HEK293 (cell line): ENCODE data around the gene ZCCHC8.

ENCODE experiments used
- CTCF ChIA-PET: fragments of 350-600 bp; formaldehyde crosslinking; extraction: SDS; loops from one replicate; lab custom pipeline; 2021; ENCODE audit warnings: antibody characterized with exemption; lab: Yijun Ruan, JAX
- POLR2A ChIA-PET: fragments of 300-600 bp; formaldehyde crosslinking; extraction: SDS; loops from one replicate; lab custom pipeline; 2020; ENCODE audit warnings: antibody characterized with exemption, inconsistent platforms; lab: Yijun Ruan, JAX
- H3K27ac ChIP-seq: fragments of 200-500 bp; sonication (Bioruptor generic); 2 replicates; pipeline ENCODE4 v1.5.1; 2014; ENCODE audit warnings: low read depth, low read length, control low read depth, inconsistent platforms; ENCODE audit errors: extremely low read depth
- H3K36me3 ChIP-seq, 2 experiments: fragments of 200-500 bp in 1 of 2; sonication (Bioruptor generic) in 1 of 2; 1 replicate in 1 of 2; 2 replicates in 1 of 2; pipeline ENCODE4 v1.5.1; 2014 to 2017; ENCODE audit warnings: inconsistent platforms in 2 of 2, low read length in 2 of 2; ENCODE audit not compliant: control insufficient read depth in 2 of 2, insufficient read depth in 1 of 2
- H3K4me1 ChIP-seq: fragments of 200-500 bp; sonication (Bioruptor generic); 2 replicates; pipeline ENCODE4 v1.5.1; 2014; ENCODE audit warnings: mild to moderate bottlenecking, low read length, inconsistent platforms; ENCODE audit not compliant: control insufficient read depth, insufficient read depth
- H3K4me3 ChIP-seq: 2 replicates; pipeline ENCODE4 v1.5.1; 2011; ENCODE audit warnings: low read depth, mild to moderate bottlenecking, control low read depth, low read length, moderate library complexity
- H3K9me3 ChIP-seq: fragments of 200-500 bp; sonication (Bioruptor generic); 2 replicates; pipeline ENCODE4 v1.5.1; 2014; ENCODE audit warnings: low read depth, low read length, inconsistent platforms; ENCODE audit not compliant: control insufficient read depth, insufficient read depth
- ATF2 ChIP-seq: fragments of 450-650 bp; formaldehyde crosslinking; IDR thresholded peaks from 2 replicates; pipeline ENCODE4 v1.5.1; 2016; ENCODE audit warnings: missing biosample characterization, missing genetic modification characterization, low read depth
- BCL6B ChIP-seq: fragments of 450-650 bp; formaldehyde crosslinking; IDR thresholded peaks from 2 replicates; pipeline ENCODE4 v1.5.1; 2017; ENCODE audit warnings: missing biosample characterization, missing genetic modification characterization
- HIC1 ChIP-seq: fragments of 450-650 bp; formaldehyde crosslinking; IDR thresholded peaks from 2 replicates; pipeline ENCODE4 v1.5.1; 2016; ENCODE audit warnings: missing biosample characterization, missing genetic modification characterization
- KLF10 ChIP-seq: fragments of 450-650 bp; IDR thresholded peaks from 2 replicates; pipeline ENCODE4 v1.5.1; 2018; ENCODE audit warnings: missing biosample characterization, mild to moderate bottlenecking, missing genetic modification characterization
- PRDM6 ChIP-seq: fragments of 450-650 bp; formaldehyde crosslinking; IDR thresholded peaks from 2 replicates; pipeline ENCODE4 v1.5.1; 2017; ENCODE audit warnings: missing biosample characterization, missing genetic modification characterization
- SCRT2 ChIP-seq: fragments of 450-650 bp; formaldehyde crosslinking; IDR thresholded peaks from 2 replicates; pipeline ENCODE4 v1.5.1; 2016; ENCODE audit warnings: missing biosample characterization, missing genetic modification characterization
- ZBTB1 ChIP-seq: fragments of 450-650 bp; formaldehyde crosslinking; IDR thresholded peaks from 2 replicates; pipeline ENCODE4 v1.5.1; 2016; ENCODE audit warnings: missing biosample characterization, missing genetic modification characterization
- ZBTB21 ChIP-seq: fragments of 450-650 bp; formaldehyde crosslinking; IDR thresholded peaks from 2 replicates; pipeline ENCODE4 v1.5.1; 2017; ENCODE audit warnings: missing biosample characterization, missing genetic modification characterization
- ZBTB44 ChIP-seq: fragments of 450-650 bp; IDR thresholded peaks from 2 replicates; pipeline ENCODE4 v1.5.1; 2018; ENCODE audit warnings: missing biosample characterization, mild to moderate bottlenecking, missing genetic modification characterization
- ZBTB7A ChIP-seq: fragments of 450-650 bp; formaldehyde crosslinking; IDR thresholded peaks from 2 replicates; pipeline ENCODE4 v1.5.1; 2016; ENCODE audit warnings: low read depth, missing biosample characterization, missing genetic modification characterization
- ZEB2 ChIP-seq: fragments of 450-650 bp; formaldehyde crosslinking; IDR thresholded peaks from 2 replicates; pipeline ENCODE4 v1.5.1; 2016; ENCODE audit warnings: missing biosample characterization, missing genetic modification characterization
- ZFP37 ChIP-seq: fragments of 450-650 bp; formaldehyde crosslinking; IDR thresholded peaks from 2 replicates; pipeline ENCODE4 v1.5.1; 2016; ENCODE audit warnings: missing biosample characterization, missing genetic modification characterization
- ZNF184 ChIP-seq: fragments of 450-650 bp; IDR thresholded peaks from 2 replicates; pipeline ENCODE4 v1.5.1; 2018; ENCODE audit warnings: missing biosample characterization, mild to moderate bottlenecking, missing genetic modification characterization
- ZNF2 ChIP-seq: fragments of 450-650 bp; formaldehyde crosslinking; IDR thresholded peaks from 2 replicates; pipeline ENCODE4 v1.5.1; 2016; ENCODE audit warnings: missing biosample characterization, missing genetic modification characterization
- ZNF24 ChIP-seq: fragments of 450-650 bp; formaldehyde crosslinking; IDR thresholded peaks from 2 replicates; pipeline ENCODE4 v1.5.1; 2016; ENCODE audit warnings: missing biosample characterization, missing genetic modification characterization
- ZNF280D ChIP-seq: fragments of 450-650 bp; formaldehyde crosslinking; IDR thresholded peaks from 2 replicates; pipeline ENCODE4 v1.5.1; 2016; ENCODE audit warnings: missing biosample characterization, missing genetic modification characterization
- ZNF660 ChIP-seq: fragments of 450-650 bp; IDR thresholded peaks from 2 replicates; pipeline ENCODE4 v1.5.1; 2018; ENCODE audit warnings: missing biosample characterization, mild to moderate bottlenecking, missing genetic modification characterization
- ZNF670 ChIP-seq: fragments of 450-650 bp; formaldehyde crosslinking; IDR thresholded peaks from 2 replicates; pipeline ENCODE4 v1.5.1; 2016; ENCODE audit warnings: missing biosample characterization, missing genetic modification characterization, low read depth
- ZNF791 ChIP-seq: fragments of 450-650 bp; formaldehyde crosslinking; IDR thresholded peaks from 2 replicates; pipeline ENCODE4 v1.5.1; 2016; ENCODE audit warnings: missing biosample characterization, missing genetic modification characterization
- ZSCAN4 ChIP-seq: fragments of 450-650 bp; formaldehyde crosslinking; IDR thresholded peaks from 2 replicates; pipeline ENCODE4 v1.5.1; 2017; ENCODE audit warnings: missing biosample characterization, missing genetic modification characterization

Gene ZCCHC8

GRCh38 chr12:122464317-122465042 lies 36.3 kb downstream of the ZCCHC8 start (continued):
- TF ChIP-seq BCL6B, result peak; percentile 63; the same call in 1 of the 2 replicates
- peak; percentile 96 for TF ChIP-seq KLF10 (tag by site-specific recombination)
- TF ChIP-seq SCRT2 (tag by site-specific recombination), result peak; percentile 53
- TF ChIP-seq ZBTB21 (tag by site-specific recombination), result peak; percentile 94
- peak; percentile 50; the same call in 1 of the 2 replicates for TF ChIP-seq ZEB2
- peak; percentile 68 for TF ChIP-seq ATF2 (tag by site-specific recombination)
- peak; percentile 65; the same call in 1 of the 2 replicates for TF ChIP-seq ZNF184 (tag by site-specific recombination)
- TF ChIP-seq ZNF660 (tag by site-specific recombination), result peak; percentile 78; the same call in 1 of the 2 replicates
- 0 out of 2 replicates have a peak, but pooled peaks have one; percentile 51 for TF ChIP-seq ZFP37

GRCh38 chr12:122460641-122461040 lies 40.1 kb downstream of the ZCCHC8 start:
- H3K4me3 ChIP-seq, result no peak overlapping the region
- H3K9me3 ChIP-seq, result no peaks in the 10 kb centered on the region
- ChIA-PET POLR2A (interaction anchor here (0.5 kb wide), 1 partner anchor 45 kb away, joined by 3 read pairs; no protein-coding TSS in a partner anchor), CTCF (interaction anchor here (1.7 kb wide), 1 partner anchor 11 kb away, joined by 10 read pairs; no protein-coding TSS in a partner anchor)
- H3K27ac ChIP-seq, result no peak overlapping the region
- H3K4me1 ChIP-seq, result no peaks in the 10 kb centered on the region
- H3K36me3 ChIP-seq, result no peaks in the 10 kb centered on the region
- no peak for TF ChIP-seq HIC1 (tag by site-specific recombination)
- TF ChIP-seq ZBTB1 (tag by site-specific recombination), result no peak
- no peak for TF ChIP-seq ZNF660 (tag by site-specific recombination)
- TF ChIP-seq ZNF791 (tag by site-specific recombination), result no peak
- TF ChIP-seq ZBTB21 (tag by site-specific recombination), result no peak
- no peak for TF ChIP-seq ZNF280D (tag by site-specific recombination)
- TF ChIP-seq ZBTB44 (tag by site-specific recombination), result no peak
- TF ChIP-seq ZBTB7A, result no peak
- TF ChIP-seq ATF2 (tag by site-specific recombination), result no peak
- TF ChIP-seq ZNF2 (tag by site-specific recombination), result no peak
- TF ChIP-seq ZNF24, result no peak
- no peak for TF ChIP-seq ZNF670 (tag by site-specific recombination)
- TF ChIP-seq ZSCAN4, result no peak
- no peak for TF ChIP-seq PRDM6
